Transverse colon (tissue), 4 donors: ENCODE data around the gene PNKP. TPM values are rescaled to one million over a fixed set of nuclear protein-coding genes. Genes with fewer than 3 reads are reported as not detected.

Source experiments
- DNase-seq: peaks from one replicate; pipeline ENCODE4 v3.0.0-alpha.2; 2019
- H3K27ac ChIP-seq, 4 donors: fragments of 200-600 bp; sonication (generic); 2 replicates each; pipeline ENCODE4 v1.5.1; 2016 to 2018; ENCODE audit warnings: inconsistent platforms in 4 of 4
- H3K27me3 ChIP-seq: fragments of 200-600 bp; sonication (generic); 2 replicates; pipeline ENCODE4 v1.5.1; 2017; ENCODE audit warnings: inconsistent platforms
- H3K36me3 ChIP-seq, 4 donors: fragments of 200-600 bp; sonication (generic); 2 replicates each; pipeline ENCODE4 v1.5.1; 2017 to 2019; ENCODE audit warnings: inconsistent platforms in 4 of 4
- H3K4me1 ChIP-seq, 4 donors: fragments of 200-600 bp; sonication (generic); 2 replicates each; pipeline ENCODE4 v1.5.1; 2017 to 2020; ENCODE audit warnings: inconsistent platforms in 4 of 4
- H3K4me3 ChIP-seq, 4 donors: fragments of 200-600 bp; sonication (generic); 1 replicate in 1 of 4; 2 replicates in 3 of 4; pipeline versions ENCODE4 v1.5.1 to v1.6.1; 2017 to 2019; ENCODE audit warnings: inconsistent platforms in 4 of 4
- H3K9me3 ChIP-seq, 2 donors: fragments of 200-600 bp; sonication (generic); 2 replicates each; pipeline ENCODE4 v1.5.1; 2017 to 2019; ENCODE audit warnings: inconsistent platforms in 2 of 2
- CTCF ChIP-seq, 5 experiments: fragments of 200-600 bp in 3 of 5; fragments of 450-650 bp in 2 of 5; sonication (generic) in 3 of 5; IDR thresholded peaks; 1 replicate in 2 of 5; 2 replicates in 3 of 5; pipeline ENCODE4 v1.5.1; 2016 to 2017; ENCODE audit warnings: antibody characterized with exemption in 5 of 5, inconsistent platforms in 3 of 5, mild to moderate bottlenecking in 2 of 5, moderate library complexity in 1 of 5
- EP300 ChIP-seq: sonication (generic); formaldehyde crosslinking; IDR thresholded peaks from one replicate; pipeline ENCODE4 v1.6.1; 2017; ENCODE audit warnings: antibody characterized with exemption, low read depth
- POLR2A ChIP-seq: fragments of 450-650 bp; IDR thresholded peaks from one replicate; pipeline ENCODE4 v1.6.1; 2016; ENCODE audit warnings: antibody characterized with exemption, mild to moderate bottlenecking, moderate library complexity
- POLR2AphosphoS5 ChIP-seq, 3 donors: sonication (generic); formaldehyde crosslinking; IDR thresholded peaks; one replicate each; pipeline ENCODE4 v1.6.1; 2016; ENCODE audit warnings: antibody characterized with exemption in 3 of 3
- WGBS, 2 donors: methylation state at CpG; one replicate each; pipeline ENCODE4 v1.1.5; 2018; ENCODE audit warnings: low coverage in 1 of 2; 5-methylcytosine and 5-hydroxymethylcytosine counted together
- in situ Hi-C, 4 donors: fragments of 200-750 bp; cut with MboI; loops; one replicate each; pipeline versions ENCODE4 v1.15.0 to v1.15.1; 2017; ENCODE audit warnings: low sequenced_read_pairs in 3 of 4, low pct_ligation_motif_present in 1 of 4, low pct_unique_long_range_greater_than_20kb in 1 of 4
- intact Hi-C: fragments of 100-400 bp; cut with DNase I; formaldehyde crosslinking; loops from one replicate; pipeline ENCODE4 v1.15.1; 2023; ENCODE audit warnings: low total_unique reads
- total RNA-seq, 4 donors: library from RNA; depleted of rRNA; stranded (reverse); fragments of >200 nt; gene quantifications; one replicate each; pipeline ENCODE4 v1.1.0, GENCODE V29; 2016

Gene PNKP
- total RNA-seq, 4 donors from 2014 or later: 60.8 to 128 (median 99.6) TPM

DNA sequence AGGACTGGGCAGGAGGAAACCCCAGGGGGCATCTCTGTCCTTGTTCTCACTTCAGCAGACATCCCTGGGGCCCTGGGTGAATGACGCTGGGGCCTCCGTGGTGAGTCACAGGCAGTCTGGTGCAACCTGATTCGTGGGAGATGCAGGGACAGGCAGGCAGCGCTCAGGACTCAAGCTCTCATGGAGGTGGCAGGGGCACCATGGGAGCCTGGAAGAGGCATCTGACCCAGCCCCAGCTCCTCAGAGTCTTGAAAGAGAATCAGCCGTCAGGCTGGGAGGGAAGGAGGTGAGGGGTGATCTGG, 30.4 kb downstream of the PNKP start:
- Histone ChIP-seq H3K27ac (no peak overlapping the region), H3K4me1 (no peaks in the 10 kb centered on the region), H3K27me3 (no peaks in the 10 kb centered on the region), H3K9me3 (no peaks in the 10 kb centered on the region), H3K4me3 (no peak overlapping the region), H3K36me3 (peaks cover 0 to 23% (median 7%) of the 10 kb centered on the region in 4 donors)
- no peak for TF ChIP-seq POLR2A
- TF ChIP-seq EP300: no peak
- TF ChIP-seq CTCF (IDR thresholded peaks at IDR 0.05): no peak
- TF ChIP-seq POLR2AphosphoS5 (IDR thresholded peaks at IDR 0.05): no peak
- in situ Hi-C loops (no loop called here), intact Hi-C loops (no loop called here)
- DNase-seq: no peak
- WGBS, 2 donors: 96 to 100% methylated on average over 1 to 5 of the region's 5 CpGs

DNA sequence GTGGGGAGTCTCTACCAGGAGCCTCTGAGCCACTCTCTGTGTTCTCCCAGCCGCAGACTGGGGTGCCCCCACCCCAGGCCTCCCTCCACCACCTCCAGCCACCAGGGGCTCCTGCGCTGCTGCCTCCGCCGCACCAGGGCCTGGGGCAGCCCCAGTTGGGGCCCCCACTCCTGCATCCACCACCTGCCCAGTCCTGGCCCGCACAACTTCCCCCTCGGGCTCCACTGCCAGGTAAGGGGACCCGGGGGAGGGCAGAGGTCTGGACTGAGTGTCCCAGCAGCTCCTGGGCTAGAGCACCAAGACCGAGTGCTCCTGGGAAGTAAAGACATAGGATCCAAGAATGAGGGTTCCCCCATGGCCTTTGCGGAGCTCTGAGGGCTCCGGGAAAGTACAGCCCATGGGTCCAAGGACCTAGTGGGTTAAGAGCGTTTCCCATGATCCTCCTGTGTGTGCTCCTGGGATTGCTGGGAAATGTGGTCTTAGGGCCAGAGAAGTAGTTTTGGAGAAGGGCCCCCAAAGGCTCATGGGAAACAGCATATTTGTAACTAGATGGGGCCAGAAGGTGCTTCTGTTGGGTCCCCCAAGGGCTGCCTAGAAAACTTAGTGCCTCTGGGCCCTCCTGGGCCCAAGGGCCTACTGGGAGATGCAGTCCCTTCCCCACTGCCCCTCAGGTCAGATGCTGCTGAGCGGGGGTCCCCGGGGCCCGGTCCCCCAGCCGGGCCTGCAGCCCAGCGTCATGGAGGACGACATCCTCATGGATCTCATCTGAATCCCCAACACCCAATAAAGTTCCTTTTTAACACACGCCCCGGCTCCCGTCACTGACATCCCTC, 31.0 kb downstream of the PNKP start:
- DNase-seq: no peak
- 95 to 98% methylated on average over 4 to 16 of the region's 20 CpGs for WGBS, 2 donors
- H3K4me1 ChIP-seq: no peaks in the 10 kb centered on the region
- no peak overlapping the region for H3K27ac ChIP-seq
- TF ChIP-seq POLR2AphosphoS5 (IDR thresholded peaks at IDR 0.05) (no peak), CTCF (IDR thresholded peaks at IDR 0.05) (no peak), EP300 (no peak), POLR2A (no peak)
- no peaks in the 10 kb centered on the region for H3K27me3 ChIP-seq
- H3K9me3 ChIP-seq: no peaks in the 10 kb centered on the region
- intact Hi-C loops (no loop called here), in situ Hi-C loops (no loop called here)
- H3K36me3 ChIP-seq: peaks cover 0 to 28% (median 9%) of the 10 kb centered on the region in 4 donors
- H3K4me3 ChIP-seq: no peak overlapping the region

GRCh38 chr19:49835562-49835961, 31.8 kb downstream of the PNKP start:
- in situ Hi-C loops: no loop called here
- no peak for DNase-seq
- Histone ChIP-seq H3K4me3 (no peak overlapping the region), H3K4me1 (no peaks in the 10 kb centered on the region), H3K9me3 (no peaks in the 10 kb centered on the region), H3K27me3 (no peaks in the 10 kb centered on the region), H3K27ac (no peak overlapping the region), H3K36me3 (peaks cover 0 to 32% (median 10%) of the 10 kb centered on the region in 4 donors)
- intact Hi-C loops: no loop called here
- TF ChIP-seq POLR2A: no peak
- no peak for TF ChIP-seq CTCF (IDR thresholded peaks at IDR 0.05)
- TF ChIP-seq POLR2AphosphoS5 (IDR thresholded peaks at IDR 0.05): no peak
- TF ChIP-seq EP300: no peak
- 89% methylated on average over 12 of the region's 12 CpGs; no CpG with 5 or more reads in 1 of the 2 donors for WGBS, 2 donors

DNA sequence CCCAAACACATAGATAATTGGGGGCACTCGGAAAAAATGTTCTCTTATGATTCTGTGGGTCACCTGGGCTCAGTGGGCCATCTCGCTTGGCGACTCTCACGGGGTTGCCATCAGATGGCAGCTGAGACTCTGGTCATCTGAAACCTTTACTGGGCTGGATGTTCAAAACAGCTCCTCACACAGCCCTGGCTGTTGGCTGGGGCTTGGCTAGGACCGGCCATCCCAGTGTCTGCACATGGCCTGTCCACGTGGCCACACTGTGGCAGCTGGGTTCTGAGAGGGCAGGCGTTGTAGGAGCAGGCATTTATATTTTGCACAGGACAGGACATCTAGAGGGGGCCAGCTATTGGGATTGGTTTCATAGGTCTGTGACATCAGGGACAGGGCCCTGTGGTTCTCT, 33.8 kb downstream of the PNKP start:
- Histone ChIP-seq H3K9me3 (no peaks in the 10 kb centered on the region), H3K27ac (no peak overlapping the region), H3K4me1 (no peaks in the 10 kb centered on the region), H3K27me3 (no peaks in the 10 kb centered on the region), H3K4me3 (no peak overlapping the region), H3K36me3 (peaks cover 0 to 32% (median 10%) of the 10 kb centered on the region in 4 donors)
- TF ChIP-seq EP300: no peak
- no peak for TF ChIP-seq CTCF (IDR thresholded peaks at IDR 0.05)
- TF ChIP-seq POLR2A: no peak
- no peak for TF ChIP-seq POLR2AphosphoS5 (IDR thresholded peaks at IDR 0.05)
- in situ Hi-C loops (no loop called here), intact Hi-C loops (no loop called here)
- no peak for DNase-seq
- WGBS, 2 donors: 95 to 100% methylated on average over 1 to 6 of the region's 7 CpGs
